ENCODE measurements around the gene EPHB3.

Gene EPHB3

GRCh38 chr3:184581331-184581855 is 19.8 kb downstream of the EPHB3 start:
- DNase-seq: no peak

GRCh38 chr3:184582646-184583577 is 21.3 kb downstream of the EPHB3 start:
- no peak for DNase-seq

DNA sequence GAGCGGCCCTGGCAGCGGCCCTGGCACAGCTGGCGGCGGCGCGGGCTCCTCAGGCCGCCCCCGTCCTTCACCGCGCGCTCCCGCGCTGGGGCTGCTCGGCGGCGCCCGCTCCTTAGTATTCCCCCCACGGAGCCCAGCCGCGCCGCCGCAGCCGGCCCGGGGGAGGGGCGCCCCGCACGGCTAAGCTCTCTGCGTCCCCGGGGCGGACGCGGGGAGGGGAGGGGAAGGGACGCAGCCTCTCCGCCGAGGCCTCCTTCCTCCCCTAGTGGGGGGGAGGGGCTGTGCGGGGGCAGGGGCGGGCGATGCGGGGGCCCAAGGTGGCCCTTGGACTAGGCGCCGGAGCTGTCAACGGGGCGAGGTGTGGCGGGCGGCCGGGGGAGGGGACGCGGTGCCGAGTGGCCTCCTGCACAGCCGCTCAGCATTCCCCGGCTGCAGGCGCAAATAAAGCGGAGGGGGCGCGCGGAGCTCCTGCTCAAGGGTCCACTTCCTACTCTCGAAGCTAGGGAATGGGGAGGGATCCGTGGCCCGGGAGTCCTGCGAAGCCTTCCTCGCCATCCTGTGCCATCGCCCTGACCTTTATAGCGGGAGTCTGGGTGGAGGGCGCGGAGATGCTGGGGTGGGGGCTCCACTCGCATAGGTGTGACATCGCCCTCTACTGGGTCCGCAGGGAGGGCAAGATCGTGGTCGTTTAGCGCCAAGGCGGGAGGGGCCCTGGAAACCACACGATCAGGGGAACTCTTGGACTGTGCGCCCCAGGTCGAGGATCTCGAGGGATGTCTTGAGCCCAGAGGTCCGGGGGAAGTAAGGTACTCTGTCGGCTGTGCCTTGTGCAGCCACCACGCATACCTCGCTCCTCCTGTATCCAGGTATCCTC is 22.2 kb downstream of the EPHB3 start:
- no peak for DNase-seq

GRCh38 chr3:184584464-184584891 is 22.9 kb downstream of the EPHB3 start:
- no peak for DNase-seq

DNA sequence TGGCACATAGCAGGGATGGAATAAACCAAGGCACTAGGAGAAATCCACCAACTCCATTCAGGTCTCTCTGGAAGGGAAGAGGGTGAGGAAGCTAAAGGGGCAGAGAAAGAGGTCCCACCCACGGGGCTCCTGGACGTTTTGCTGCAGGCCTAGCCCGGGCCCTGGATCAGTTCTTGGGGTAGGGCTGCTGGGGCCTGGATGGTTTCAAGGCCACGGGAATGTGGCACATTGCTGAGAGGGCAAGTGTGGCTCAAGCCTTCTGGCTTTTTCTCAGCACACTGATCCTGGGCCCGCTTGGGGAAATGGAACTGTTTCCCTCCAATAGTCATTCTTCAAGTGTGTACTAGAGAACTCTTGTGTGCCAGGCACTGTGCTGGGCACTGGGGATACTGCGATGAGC is 24.0 kb downstream of the EPHB3 start:
- no peak for DNase-seq

DNA sequence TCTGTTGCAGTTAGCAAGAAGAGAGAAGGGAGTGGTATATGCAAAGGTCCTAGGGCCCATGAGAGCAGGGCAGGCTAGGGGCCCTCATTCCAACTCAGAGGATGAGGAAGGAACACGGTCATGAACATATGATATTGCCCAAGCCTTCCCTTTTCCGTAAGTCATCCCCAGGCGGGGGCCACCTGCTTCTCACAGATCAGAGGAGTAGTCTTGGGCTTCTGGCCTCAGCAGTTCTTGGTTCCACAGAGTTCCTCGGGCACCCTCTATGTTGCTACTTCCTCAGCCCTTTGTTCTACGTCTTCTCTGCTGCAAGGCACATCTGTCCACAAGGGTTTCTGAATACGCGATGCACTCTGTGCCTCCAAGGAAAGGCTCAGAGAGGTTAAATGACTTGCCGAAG is 25.3 kb downstream of the EPHB3 start:
- no peak for DNase-seq

- no peak for DNase-seq
Observed at GRCh38 chr3:184588776-184589175, 27.2 kb downstream of the EPHB3 start.

- DNase-seq: no peak
Observed at GRCh38 chr3:184590795-184591194, 29.2 kb downstream of the EPHB3 start.

- no peak for DNase-seq
Observed at GRCh38 chr3:184591789-184592188, 30.2 kb downstream of the EPHB3 start.

DNA sequence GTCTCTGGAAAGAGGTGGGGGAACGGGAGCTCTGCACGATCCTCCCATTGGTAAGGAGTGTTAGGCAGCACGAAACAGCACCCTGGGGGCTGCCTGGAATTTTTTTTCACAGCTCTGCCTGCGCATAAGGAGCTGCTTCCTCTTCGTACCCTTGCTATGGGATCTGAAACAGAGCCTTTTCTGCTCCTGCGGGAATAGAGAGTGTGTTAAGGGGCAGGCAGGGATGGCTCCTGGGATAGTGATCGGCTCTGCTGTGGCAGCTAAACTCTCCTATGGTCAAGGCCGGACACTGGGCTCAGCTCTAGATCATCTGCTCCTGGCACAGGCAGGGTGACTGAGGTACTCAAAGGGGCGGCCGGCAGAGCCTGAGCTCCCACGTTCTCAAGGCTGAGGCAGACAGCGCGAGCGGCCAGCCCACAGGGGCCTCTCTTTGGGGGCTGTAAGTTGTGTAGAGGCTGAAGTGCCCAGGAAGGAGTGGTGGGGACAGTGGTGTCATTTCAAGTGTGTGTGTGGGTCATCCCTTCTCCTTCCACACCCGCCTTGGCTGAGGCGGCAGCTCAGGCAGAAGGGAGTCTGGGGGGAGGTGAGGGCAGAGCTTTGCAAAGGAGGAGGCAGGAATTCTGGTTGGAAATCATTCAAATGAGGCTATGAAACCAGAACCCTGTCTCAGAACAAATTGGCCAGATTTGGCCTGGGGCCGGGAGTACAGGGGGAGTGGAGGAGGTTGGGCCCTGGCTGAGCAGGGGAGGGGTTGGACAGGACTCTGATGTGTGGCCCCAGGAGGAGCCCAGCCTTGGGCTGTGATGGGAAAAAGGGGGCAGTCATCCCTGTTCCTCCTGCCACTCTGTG is 31.0 kb downstream of the EPHB3 start:
- DNase-seq: no peak

- no peak for DNase-seq
Observed at GRCh38 chr3:184593220-184593927, 31.8 kb downstream of the EPHB3 start.

DNA sequence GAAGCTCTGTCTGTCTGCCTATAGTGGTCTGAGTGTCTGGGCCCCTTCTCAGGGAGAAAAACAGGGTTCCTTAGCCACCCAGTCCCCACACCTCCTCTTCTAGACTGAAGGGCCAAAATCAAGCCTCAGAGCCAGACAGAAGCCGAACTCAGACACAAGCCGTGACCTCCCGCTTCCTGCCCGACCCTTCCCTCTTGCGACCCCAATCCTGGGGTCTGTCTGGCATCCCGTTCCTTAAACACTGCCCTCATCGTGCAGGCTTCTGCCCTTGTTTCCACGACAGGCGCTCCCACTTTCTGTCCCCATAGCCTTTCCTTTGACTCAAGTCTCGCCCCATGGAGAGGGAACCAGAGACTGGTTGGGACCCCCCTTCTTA is 32.3 kb downstream of the EPHB3 start:
- no peak for DNase-seq

DNA sequence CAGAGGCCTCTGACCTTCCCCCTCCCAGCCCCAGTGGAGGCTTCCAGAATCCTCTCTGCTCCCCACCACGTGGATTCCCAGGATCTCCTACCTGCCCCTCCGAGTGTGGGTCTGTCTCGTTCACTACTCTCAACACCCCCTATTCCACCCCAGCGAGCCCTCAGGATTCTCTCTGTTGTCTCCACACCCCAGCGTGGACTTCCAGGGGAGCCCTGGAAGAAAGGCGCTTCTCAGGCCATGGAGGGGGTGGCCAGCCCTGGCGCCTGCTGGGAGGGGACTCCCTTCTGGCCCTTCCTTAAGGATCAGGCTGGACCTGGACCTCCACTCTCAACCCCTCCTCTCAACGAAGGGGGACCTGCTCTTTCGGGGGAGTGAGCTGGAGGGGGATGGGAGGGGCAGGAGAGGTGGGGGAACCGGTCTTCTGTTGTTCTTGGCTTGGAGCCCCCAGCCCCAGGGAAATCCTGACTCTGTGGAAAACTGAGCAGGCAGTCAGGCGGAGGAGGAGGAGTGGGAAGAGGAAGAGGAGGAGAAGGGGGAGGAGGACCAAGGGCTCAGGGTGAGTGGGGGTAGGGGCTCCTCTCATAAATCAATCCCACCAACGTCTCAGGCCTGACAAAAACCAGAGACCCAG is 32.9 kb downstream of the EPHB3 start:
- no peak for DNase-seq

DNA sequence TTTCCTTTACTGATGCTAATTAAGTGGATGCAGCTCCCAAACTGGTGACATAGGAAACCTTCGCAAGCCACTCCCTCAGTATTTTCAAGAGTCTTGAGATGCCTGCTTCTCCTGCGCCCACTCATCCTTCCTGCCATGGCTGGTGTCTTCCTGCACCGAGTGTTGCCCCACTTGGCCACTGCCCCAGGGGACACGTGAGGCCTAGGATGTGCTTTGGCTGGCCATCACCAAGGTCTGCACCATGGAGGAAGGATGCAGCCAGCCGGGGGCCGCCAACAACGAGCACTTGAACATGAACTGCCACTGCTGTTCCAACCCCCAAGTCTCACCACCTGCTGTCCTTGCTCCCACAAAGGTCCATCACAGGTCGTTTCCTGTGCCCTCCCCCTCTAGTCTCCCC is 34.1 kb downstream of the EPHB3 start:
- DNase-seq: no peak

GRCh38 chr3:184596233-184596632 is 34.6 kb downstream of the EPHB3 start:
- no peak for DNase-seq

- no peak for DNase-seq
Observed at GRCh38 chr3:184596886-184597575, 35.4 kb downstream of the EPHB3 start.

- no peak for DNase-seq
Observed at GRCh38 chr3:184597829-184598573, 36.4 kb downstream of the EPHB3 start.

DNA sequence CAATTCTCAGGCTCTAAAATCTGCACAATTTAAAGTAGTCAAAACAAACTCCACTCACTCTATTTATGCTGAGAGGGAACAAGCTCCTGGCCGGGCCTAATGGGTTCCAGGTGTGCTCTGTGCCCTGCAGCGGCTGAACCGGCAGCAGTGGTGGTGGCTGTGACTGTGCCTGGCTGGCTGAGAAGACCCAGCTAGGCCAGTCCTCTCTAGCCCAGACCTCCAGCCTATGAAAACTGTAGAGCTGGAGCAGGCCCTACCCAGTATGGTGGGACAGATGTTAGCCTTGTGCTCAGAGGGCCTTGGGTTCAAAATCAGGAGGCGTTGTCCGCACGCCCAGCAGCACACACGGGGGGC is 37.0 kb downstream of the EPHB3 start:
- no peak for DNase-seq

- DNase-seq: no peak
Observed at GRCh38 chr3:184599143-184599542, 37.6 kb downstream of the EPHB3 start.

DNA sequence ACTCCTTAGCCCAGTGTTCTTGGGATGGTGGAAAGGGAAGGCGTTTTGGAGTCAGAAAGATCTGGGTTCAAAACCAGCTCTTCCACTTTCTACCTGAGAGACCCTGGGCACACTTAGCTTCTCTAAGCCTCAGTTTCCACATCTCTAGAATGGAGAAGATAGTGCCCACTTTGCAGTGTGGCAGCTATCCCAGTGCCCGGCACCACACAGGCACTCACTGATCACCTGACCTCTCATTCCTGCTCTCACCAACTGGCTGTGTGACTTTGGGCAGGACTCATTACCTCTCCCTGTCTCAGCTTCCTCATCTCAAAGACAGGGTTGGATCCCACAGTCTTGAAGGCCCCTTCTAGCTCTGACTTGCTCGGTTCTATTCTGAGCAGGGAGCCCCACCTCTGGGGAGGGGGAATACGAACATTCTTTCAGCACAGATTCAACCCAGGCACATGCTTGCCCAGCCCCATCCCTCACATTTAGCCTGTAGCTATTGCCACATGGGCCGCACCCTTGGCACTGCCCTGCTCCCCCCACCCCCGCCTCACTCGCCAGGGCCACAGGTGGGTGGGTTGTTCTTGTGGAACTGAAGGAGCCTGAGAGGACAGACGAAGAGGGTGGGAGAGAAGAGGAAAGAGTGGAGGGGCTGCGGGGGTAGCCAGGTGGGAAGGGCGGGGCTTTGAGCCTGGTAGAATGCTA is 39.2 kb downstream of the EPHB3 start:
- no peak for DNase-seq
